CD4-positive, alpha-beta T cell (primary cell): ENCODE data around the gene C9orf72. TPM values are rescaled to one million over a fixed set of nuclear protein-coding genes. Genes with fewer than 3 reads are reported as not detected.

Experiments used
- ATAC-seq: fragments of 200-7000 bp; cut with Tn5 transposase; one replicate; pipeline ENCODE4 v1.10.0; 2022; ENCODE audit warnings: mild to moderate bottlenecking; ENCODE audit not compliant: poor library complexity
- CTCF ChIA-PET: fragments of 350-600 bp; sonication (Branson Sonifier 250); formaldehyde crosslinking; loops from one replicate; lab custom pipeline; 2021; ENCODE audit warnings: antibody characterized with exemption, inconsistent platforms; lab: Charles Lee
- POLR2A ChIA-PET: fragments of 350-600 bp; sonication (Branson Sonifier 250); formaldehyde crosslinking; loops from one replicate; lab custom pipeline; 2021; ENCODE audit warnings: antibody characterized with exemption, inconsistent platforms; lab: Charles Lee
- DNase-seq, 14 experiments: peaks; one replicate each; pipeline ENCODE4 v3.0.0-alpha.2; 2013 to 2020; ENCODE audit warnings: mixed read lengths in 2 of 14
- H3K27ac ChIP-seq, 2 donors: one replicate each; pipeline versions ENCODE4 v1.5.1 to v1.7.0; 2013; ENCODE audit warnings: low read length in 2 of 2, low read depth in 1 of 2, mild to moderate bottlenecking in 1 of 2
- H3K27me3 ChIP-seq, 2 experiments: 1 replicate in 1 of 2; 2 replicates in 1 of 2; pipeline versions ENCODE4 v1.6.1 to v1.7.0; 2013; ENCODE audit warnings: low read length in 2 of 2, control low read depth in 1 of 2, mild to moderate bottlenecking in 1 of 2, moderate library complexity in 1 of 2; ENCODE audit not compliant: insufficient read depth in 2 of 2, control insufficient read depth in 1 of 2
- H3K36me3 ChIP-seq: one replicate; pipeline ENCODE4 v1.6.1; 2013; ENCODE audit warnings: low read length, control low read depth; ENCODE audit not compliant: insufficient read depth
- H3K4me1 ChIP-seq: one replicate; pipeline ENCODE4 v1.6.1; 2013; ENCODE audit warnings: low read length, control low read depth; ENCODE audit not compliant: insufficient read depth
- H3K4me3 ChIP-seq: one replicate; pipeline ENCODE4 v1.5.1; 2013; ENCODE audit warnings: mild to moderate bottlenecking, low read length, moderate library complexity
- H3K9me3 ChIP-seq, 2 experiments: 1 replicate in 1 of 2; 2 replicates in 1 of 2; pipeline versions ENCODE4 v1.6.1 to v1.7.0; 2013; ENCODE audit warnings: low read length in 2 of 2, mild to moderate bottlenecking in 2 of 2, control low read depth in 1 of 2, moderate library complexity in 1 of 2; ENCODE audit not compliant: control insufficient read depth in 1 of 2, insufficient read depth in 1 of 2
- H3K27ac Mint-ChIP-seq: one replicate; pipeline ENCODE4 v1.8.0; 2020; ENCODE audit warnings: mixed read lengths
- H3K27me3 Mint-ChIP-seq: one replicate; pipeline ENCODE4 v1.8.0; 2021; ENCODE audit warnings: mixed read lengths
- H3K36me3 Mint-ChIP-seq: one replicate; pipeline ENCODE4 v1.8.0; 2021; ENCODE audit warnings: low read depth, mixed read lengths
- H3K4me1 Mint-ChIP-seq: one replicate; pipeline ENCODE4 v1.8.0; 2021; ENCODE audit warnings: low read depth, mixed read lengths
- H3K4me3 Mint-ChIP-seq: one replicate; pipeline ENCODE4 v1.8.0; 2020; ENCODE audit warnings: mild to moderate bottlenecking, mixed read lengths
- H3K9me3 Mint-ChIP-seq: one replicate; pipeline ENCODE4 v1.8.0; 2020; ENCODE audit warnings: mixed read lengths
- intact Hi-C, 2 experiments: fragments of 100-400 bp; cut with DNase I in 1 of 2; cut with micrococcal nuclease in 1 of 2; formaldehyde crosslinking; loops; one replicate each; pipeline versions ENCODE4 v1.15.1 to v1.9.0; 2023 to 2025; cut with DNase I, micrococcal nuclease
- total RNA-seq, 174 experiments: library from RNA in 2 of 174; stranded (reverse) in 2 of 174; gene quantifications; one replicate each; pipeline ENCODE4 v1.2.3 and lab custom pipeline; 2021 to 2026
- TF ChIP-seq, protein P1 (sequence below): fragments of 200-600 bp; IDR thresholded peaks from one replicate; pipeline ENCODE4 v1.8.0; 2022; ENCODE audit warnings: antibody characterized with exemption, mild to moderate bottlenecking

Gene C9orf72
- total RNA-seq, 2 experiments from 2014 or later: 36.9 to 39.2 TPM

DNA sequence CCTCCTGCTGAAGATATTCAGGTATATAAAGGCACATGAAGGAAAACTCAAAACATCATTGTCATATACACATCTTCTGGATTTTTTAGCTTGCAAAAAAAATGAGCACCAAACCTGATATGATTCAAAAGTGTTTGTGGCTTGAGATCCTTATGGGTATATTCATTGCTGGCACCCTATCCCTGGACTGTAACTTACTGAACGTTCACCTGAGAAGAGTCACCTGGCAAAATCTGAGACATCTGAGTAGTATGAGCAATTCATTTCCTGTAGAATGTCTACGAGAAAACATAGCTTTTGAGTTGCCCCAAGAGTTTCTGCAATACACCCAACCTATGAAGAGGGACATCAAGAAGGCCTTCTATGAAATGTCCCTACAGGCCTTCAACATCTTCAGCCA, 49.0 kb downstream of the C9orf72 start, which contains the start of gene IFNK:
IFNK (plus strand) TSS at position 55 of the 400 bp plus-strand sequence; CDS start at position 102, 47 bp downstream.
- Mint-ChIP-seq H3K27ac (no peak within 1 kb of the TSS), H3K4me1 (peaks cover 15% of the 10 kb centered on the region), H3K27me3 (peaks cover 3% of the 10 kb centered on the region), H3K9me3 (no peaks in the 10 kb centered on the region), H3K36me3 (peaks cover 7% of the 10 kb centered on the region), H3K4me3 (no peak within 1 kb of the TSS)
- no peak within 1 kb of the TSS for H3K4me3 ChIP-seq
- ATAC-seq (no peak), DNase-seq (no peak)
- POLR2A ChIA-PET: interaction anchor here (0.8 kb wide), 1 partner anchor 115 kb away, joined by 4 read pairs; no protein-coding TSS in a partner anchor
- H3K4me1 ChIP-seq: peaks cover 13% of the 10 kb centered on the region
- no peaks in the 10 kb centered on the region for H3K9me3 ChIP-seq
- no peak within 1 kb of the TSS for H3K27ac ChIP-seq
- peaks cover 0 to 7% of the 10 kb centered on the region in 2 experiments for H3K27me3 ChIP-seq
- H3K36me3 ChIP-seq: no peaks in the 10 kb centered on the region
- intact Hi-C loops: no loop called here
- TF ChIP-seq, protein P1, sequence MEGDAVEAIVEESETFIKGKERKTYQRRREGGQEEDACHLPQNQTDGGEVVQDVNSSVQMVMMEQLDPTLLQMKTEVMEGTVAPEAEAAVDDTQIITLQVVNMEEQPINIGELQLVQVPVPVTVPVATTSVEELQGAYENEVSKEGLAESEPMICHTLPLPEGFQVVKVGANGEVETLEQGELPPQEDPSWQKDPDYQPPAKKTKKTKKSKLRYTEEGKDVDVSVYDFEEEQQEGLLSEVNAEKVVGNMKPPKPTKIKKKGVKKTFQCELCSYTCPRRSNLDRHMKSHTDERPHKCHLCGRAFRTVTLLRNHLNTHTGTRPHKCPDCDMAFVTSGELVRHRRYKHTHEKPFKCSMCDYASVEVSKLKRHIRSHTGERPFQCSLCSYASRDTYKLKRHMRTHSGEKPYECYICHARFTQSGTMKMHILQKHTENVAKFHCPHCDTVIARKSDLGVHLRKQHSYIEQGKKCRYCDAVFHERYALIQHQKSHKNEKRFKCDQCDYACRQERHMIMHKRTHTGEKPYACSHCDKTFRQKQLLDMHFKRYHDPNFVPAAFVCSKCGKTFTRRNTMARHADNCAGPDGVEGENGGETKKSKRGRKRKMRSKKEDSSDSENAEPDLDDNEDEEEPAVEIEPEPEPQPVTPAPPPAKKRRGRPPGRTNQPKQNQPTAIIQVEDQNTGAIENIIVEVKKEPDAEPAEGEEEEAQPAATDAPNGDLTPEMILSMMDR: no peak
- CTCF ChIA-PET: no interaction called here

DNA sequence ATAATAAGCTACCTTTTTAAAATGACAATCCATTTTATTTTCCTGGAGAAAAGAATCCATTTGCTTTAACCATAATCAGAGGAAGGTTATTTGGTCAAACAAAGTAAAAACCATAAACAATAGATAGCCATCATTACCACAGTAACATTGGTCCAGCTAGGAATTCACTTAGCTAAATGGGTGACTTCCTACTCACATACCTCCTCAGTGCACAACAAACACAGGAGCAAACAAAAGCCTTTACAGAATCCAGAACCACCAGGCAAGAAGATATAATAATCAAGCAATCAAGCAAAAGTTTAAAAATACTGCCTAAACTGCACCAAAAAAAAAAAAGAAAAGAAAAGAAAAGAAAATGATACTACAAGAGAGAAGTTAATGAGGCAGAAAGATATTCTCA, 50.1 kb downstream of the C9orf72 start:
- TF ChIP-seq, protein P1: no peak
- Histone ChIP-seq H3K36me3 (no peaks in the 10 kb centered on the region), H3K27me3 (peaks cover 0 to 6% of the 10 kb centered on the region in 2 experiments), H3K9me3 (no peaks in the 10 kb centered on the region), H3K27ac (no peak overlapping the region), H3K4me3 (no peak overlapping the region), H3K4me1 (peaks cover 5% of the 10 kb centered on the region)
- DNase-seq (no peak), ATAC-seq (no peak)
- Mint-ChIP-seq H3K4me1 (peaks cover 6% of the 10 kb centered on the region), H3K27ac (no peak overlapping the region), H3K36me3 (no peaks in the 10 kb centered on the region), H3K9me3 (no peaks in the 10 kb centered on the region), H3K27me3 (peaks cover 2% of the 10 kb centered on the region), H3K4me3 (no peak overlapping the region)
- CTCF ChIA-PET: no interaction called here
- intact Hi-C loops: no loop called here
- POLR2A ChIA-PET: interaction anchor here (0.8 kb wide), 1 partner anchor 114 kb away, joined by 4 read pairs; no protein-coding TSS in a partner anchor

DNA sequence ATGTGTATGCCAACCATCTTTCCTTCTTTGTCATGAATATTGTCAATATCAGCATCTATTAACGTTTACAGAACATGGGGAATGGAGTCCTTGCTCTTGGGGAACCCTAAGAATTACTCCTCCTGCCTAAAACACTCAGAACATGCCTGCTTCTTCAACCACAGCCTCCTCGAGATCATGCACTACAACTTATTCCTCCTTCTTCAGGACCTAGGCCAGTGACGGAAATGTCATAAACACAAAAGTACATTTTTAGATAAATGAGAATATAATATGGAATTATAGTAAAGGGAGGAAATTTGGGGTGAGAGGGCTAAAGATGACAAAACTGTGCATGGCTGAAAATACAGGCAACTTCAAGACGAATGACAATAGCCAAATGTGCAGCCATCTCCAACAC, 52.3 kb downstream of the C9orf72 start:
- ChIA-PET POLR2A (no interaction called here), CTCF (no interaction called here)
- Histone ChIP-seq H3K27ac (no peak overlapping the region), H3K4me3 (no peak overlapping the region), H3K4me1 (no peaks in the 10 kb centered on the region), H3K9me3 (no peaks in the 10 kb centered on the region), H3K27me3 (no peaks in the 10 kb centered on the region), H3K36me3 (no peaks in the 10 kb centered on the region)
- Mint-ChIP-seq H3K9me3 (no peaks in the 10 kb centered on the region), H3K4me3 (no peak overlapping the region), H3K27me3 (no peaks in the 10 kb centered on the region), H3K4me1 (no peaks in the 10 kb centered on the region), H3K27ac (no peak overlapping the region), H3K36me3 (no peaks in the 10 kb centered on the region)
- TF ChIP-seq, protein P1: no peak
- intact Hi-C loops: no loop called here
- DNase-seq (no peak), ATAC-seq (no peak)
